Stimulated activated CD8-positive, alpha-beta memory T cell treated with anti-CD3 and anti-CD28 coated beads, Interleukin-2, amount 100 ng/mL, for 1 hour (primary cell): ENCODE results near the gene CEPT1.
A peak's percentile ranks its signal among the peaks of the same experiment; 100 is the strongest.
"Not testable (repeated sequence)": the region's sequence is repeated elsewhere in the genome, so short reads cannot be mapped to it uniquely, and the experiment has no call there.

Experiments used
- DNase-seq, 2 donors: peaks; one replicate each; pipeline ENCODE4 v3.0.0-alpha.2; 2020; ENCODE audit warnings: low read depth in 2 of 2

CEPT1 gene

GRCh38 chr1:111139956-111140679 is at the start of gene CEPT1, which contains the start of gene DRAM2:
Gene CEPT1, plus strand, starts transcription at chr1:111140223. Its CDS starts 7,492 bp downstream, at chr1:111147715.
Gene DRAM2, minus strand, starts transcription at chr1:111140093. Its CDS starts 8,539 bp downstream, at chr1:111131554.
- DNase-seq, result peak; percentile 82 to 83

GRCh38 chr1:111095421-111095820 is 44.6 kb upstream of the CEPT1 start:
- DNase-seq, result not testable (repeated sequence)

GRCh38 chr1:111097356-111098099 is 42.5 kb upstream of the CEPT1 start:
- DNase-seq, result no peak

DNA sequence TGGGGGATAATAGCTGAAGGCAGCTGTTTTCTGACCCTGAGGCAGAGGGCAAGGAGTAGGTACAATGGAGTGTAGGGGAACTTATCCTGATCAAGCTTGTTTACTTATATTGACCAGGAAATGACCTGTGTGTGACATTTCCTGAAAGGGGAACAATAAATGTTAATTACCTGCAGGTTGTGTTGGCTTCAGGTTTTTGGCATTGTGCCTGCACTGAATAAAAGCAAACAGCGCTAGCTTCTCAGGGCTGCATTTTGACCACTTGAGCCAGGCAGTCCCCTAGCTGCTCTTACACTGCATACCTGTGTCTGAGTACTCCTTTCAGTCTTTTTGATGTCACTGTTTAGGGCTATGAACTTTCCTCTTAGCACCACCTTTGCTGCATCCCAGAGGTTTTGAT is 40.7 kb upstream of the CEPT1 start:
- no peak for DNase-seq

DNA sequence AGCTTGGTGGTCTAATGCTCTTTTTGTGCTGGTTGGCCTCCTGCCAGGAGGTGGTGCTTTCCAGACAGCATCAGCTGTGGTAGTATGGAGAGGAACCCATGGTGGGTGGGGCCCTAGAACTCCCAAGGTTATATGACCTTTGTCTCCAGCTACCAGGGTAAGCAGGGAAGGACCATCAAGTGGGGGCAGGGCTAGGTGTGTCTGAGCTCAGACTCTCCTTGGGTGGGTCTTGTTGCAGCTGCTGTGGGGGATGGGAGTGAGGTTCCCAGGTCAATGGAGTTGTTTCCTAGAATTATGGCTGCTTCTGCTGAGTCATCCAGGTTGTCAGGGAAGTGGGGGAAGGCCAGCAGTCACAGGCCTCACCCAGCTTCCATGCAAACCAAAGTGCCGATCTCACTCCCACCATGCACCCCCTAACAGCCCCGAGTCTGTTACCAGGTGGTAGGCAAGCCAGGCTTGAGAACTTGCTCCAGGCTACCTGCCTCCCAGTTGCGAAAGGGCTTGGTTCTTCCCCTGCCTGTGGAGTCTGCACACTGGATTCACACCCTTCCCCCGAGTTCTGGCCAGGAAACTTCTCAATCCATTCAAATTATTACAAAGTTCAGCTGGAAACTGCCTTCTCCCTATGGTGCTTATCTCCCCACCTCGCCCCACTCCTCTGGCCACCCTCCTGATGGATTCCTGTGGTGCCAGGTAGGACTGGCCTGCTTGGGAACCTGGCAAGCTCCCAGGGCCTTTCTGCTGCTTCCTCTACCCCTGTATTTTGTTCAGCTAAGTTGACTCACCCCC is 38.0 kb upstream of the CEPT1 start:
- no peak for DNase-seq

DNA sequence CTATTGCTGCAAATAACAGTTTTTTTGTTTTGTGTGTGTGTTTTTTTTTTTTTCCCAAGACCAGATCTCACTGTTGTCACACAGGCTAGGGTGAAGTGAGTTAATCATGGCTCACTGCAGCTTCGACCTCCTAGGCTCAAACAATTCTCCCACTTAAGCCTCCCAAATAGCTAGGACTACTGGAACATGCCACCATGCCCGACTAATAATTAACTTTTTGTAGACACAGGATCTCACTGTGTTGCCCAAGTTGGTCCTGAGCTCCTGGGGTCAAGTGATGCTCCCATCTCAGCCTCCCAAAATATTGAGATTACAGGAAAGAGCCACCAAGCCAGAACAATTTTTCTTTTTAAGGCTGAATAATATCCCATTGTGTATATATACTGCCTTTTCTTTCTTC is 35.0 kb upstream of the CEPT1 start:
- DNase-seq, result no peak

DNA sequence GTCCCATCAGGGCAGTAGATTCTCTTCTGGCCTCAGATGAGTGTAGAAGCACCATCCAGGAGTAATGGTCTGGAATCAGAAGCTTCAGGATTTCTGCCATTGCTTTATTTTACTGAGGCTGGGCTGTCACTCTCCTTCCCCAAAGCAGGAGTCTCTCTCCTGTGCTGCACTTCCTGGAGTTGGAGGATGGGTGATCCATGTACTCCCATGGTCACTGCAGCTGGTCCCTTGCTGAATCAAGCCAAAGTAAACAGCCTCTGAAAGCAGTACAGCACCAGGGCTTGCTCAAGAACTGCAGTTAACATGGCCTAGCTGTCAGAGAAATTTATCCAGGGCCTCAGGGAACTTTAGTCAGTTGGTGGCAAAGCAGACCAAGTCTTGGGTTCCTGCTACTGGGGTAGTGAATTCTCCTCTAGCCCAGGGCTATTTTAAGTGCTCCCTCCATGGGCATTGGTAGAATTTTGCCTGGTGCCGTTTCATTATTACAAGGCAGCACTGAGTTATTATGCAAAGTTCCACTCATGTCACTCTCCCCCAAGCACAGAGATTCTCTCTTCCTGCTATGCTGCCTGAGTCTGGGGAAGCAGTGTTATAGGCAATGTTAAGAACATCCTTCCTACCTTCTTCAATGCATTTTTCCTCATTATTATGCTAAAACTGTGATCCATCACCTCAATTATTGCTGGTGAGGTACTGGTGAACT is 29.7 kb upstream of the CEPT1 start:
- DNase-seq, result no peak

DNA sequence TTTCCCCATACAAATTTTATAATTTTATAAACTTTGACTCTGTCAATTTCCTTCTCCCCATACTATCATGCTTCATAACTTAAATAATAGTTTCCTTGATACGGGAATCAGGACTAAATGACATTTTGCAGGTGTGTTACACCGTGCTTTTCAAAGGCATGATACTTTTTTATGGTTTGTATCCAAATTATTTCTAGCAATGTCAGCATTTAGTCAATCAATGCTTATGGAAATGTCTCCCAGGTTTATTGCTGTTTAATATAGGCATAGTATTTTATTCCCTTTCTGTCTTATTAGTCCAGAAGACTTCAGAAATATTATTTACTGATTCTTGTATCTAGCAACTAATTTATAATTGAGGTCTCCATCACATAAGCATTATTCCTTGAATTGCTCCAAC is 23.5 kb upstream of the CEPT1 start:
- no peak for DNase-seq

GRCh38 chr1:111126354-111126753 is 13.7 kb upstream of the CEPT1 start:
- no peak for DNase-seq

DNA sequence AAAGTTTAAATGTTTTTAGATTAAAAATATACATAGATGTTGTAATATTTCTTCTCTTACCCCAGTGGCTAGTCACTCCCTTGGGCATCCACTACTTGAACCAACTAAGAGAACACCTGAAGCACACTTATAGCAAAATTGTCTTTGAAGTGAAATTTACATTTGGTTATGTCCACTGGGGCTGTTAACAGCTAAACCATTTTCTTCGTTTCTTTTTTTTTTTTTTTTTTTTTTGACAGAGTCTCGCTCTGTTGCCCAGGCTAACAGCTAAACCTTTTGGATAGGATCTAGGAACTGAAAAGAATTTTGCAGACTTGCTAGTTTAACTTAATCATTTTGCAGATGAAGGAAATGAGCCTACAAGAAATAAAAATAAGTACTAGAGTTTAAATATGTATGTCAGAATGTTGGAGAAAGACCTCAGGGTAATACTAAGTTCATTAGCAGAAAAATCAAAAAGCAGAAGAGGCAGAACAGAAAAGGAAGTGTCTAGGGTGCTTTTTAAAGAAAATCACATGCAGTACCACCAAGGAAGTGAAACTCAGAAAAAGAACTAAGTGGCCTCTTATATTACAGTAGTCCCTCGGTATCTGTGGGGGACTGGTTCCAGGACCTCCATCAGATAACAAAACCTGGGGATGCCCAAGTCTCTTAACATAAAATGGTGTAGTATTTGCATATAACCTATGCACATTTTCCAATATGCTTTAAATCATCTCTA is 11.9 kb upstream of the CEPT1 start:
- DNase-seq, result no peak

DNA sequence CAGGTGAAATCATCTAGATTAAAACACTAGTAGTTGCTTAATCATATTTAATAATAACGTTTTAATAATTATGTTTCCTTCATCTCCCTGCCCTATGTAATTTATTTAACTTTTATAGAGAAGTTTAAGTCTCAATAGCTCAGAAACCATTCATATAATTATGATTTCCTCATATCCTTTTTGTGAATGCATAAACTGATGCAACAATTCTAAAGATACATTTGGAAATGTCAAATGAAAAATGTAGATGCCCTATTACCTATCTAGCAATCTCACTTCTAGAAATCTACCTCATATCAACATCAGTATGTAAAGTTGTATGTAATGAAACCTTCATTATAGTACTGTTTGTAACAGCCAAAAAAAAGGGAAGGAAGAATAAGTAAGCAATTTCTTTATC is 10.6 kb upstream of the CEPT1 start:
- no peak for DNase-seq

DNA sequence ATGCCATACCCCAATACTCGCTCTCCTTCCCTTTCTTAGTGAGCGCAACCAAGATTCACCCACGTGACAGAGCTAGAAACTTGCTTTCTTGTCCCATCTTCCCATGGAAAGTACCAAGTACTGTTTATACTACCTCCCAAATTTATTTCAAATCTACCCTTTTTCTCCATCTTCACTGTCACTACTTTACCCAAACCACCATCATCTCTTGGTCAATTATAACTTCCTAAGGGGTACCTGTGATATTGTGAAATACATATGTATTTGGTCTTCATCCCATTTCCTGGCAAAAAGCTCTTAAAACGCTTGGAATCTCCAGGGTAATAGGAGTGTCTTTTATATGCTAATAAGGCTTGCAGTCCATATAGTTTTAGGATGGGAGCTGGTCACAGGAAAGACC is 8.3 kb upstream of the CEPT1 start:
- no peak for DNase-seq

GRCh38 chr1:111133866-111134265 is 6.2 kb upstream of the CEPT1 start:
- no peak for DNase-seq

DNA sequence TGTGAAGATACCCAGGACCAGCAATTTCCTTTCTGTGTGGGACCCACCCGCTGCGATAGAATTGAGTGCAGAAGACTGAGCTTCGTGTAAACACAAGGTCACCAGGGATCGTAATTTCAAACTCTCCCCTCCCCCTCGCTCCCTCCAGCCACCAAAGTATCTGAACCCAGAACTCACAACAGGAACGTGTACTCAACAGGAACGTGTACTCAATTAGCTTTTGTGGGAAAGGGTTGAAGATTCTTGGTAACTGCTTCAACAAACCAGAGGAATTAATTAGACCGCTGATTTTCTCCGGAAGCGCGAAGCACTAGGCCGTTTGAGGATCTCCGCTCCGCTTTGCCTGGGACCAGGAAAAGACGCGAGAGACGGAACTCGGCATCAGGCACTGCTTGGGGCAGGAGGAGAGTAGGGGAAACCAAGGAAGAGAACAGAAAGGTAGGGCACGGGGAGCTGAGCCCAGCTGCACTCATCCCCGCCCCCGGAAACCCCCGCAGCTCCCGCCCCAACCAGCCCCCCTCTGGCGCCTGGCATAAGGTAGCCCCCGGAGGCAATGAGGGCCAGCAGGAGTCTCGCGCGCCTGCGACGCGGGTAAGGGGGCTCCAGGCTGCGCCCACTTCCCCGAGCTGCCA is 583 bp upstream of the CEPT1 start:
- peak; percentile 27 to 42 for DNase-seq

- no peak for DNase-seq
These were observed 601 bp downstream of the CEPT1 start for GRCh38 chr1:111140680-111140967.

DNA sequence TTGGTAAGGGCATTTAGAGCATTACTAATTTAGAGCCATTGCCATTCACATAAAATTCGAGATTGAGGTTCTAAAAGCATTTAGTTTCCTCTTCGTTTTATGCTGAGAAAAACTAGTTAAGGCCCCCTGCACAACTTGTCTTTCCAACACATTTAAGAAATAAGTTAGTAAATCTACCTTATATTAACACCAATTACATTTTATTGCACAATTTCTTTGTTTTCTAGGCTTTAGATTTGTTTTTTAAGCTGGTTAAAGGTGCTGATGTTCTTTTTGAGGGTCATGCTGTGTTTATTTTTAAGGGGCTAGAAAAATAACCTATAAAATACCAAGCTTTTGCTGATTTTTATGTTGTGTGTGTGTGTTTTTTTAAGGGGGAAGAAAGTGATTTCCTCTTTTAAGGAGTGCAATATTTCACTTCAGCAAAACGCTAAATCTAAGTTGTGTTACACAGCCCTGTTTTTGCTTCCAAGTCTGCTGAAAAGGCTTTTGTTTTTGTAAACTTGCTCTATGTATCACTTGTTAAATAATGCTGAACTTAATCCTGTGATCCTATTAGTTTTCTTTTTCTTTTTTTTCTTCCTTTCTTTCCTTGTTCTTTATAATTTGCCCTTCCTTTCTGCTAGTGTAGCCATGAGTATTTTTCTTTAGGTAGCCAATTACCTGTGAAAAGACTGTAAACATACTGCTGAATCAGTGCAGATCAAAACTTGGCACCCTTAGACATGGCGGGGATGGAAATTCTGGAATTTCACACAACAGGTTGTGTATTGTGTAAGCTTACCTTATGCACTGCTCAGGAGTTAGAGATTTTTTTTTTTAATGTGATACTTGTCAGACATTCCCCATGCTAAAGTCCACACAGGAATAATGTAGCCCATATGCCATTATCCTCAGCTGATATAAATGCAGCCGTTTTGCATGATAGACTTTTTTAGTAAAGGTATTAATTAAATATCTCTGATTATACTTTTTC is 1.5 kb downstream of the CEPT1 start:
- no peak for DNase-seq

- DNase-seq, result no peak
These were observed 2.4 kb downstream of the CEPT1 start for GRCh38 chr1:111142356-111142975.

DNA sequence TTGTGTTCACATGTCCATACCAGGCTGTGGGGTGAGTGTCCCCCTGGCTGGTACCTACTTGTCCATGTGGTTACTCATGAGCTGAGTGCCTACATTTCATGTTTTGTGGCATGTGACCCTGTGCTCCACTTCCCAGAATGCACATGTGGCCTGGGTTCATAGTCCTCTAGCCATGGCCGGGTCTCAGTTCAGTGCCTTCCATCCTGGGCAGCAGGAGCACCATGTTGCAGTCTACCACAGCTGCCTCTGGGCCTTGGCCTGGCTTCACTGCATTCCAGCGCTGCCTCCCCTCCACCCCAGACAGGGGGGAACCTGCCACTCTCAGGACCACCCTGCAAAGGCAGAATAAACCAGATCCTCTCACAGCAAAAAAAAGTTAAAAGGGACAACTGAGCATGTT is 5.5 kb downstream of the CEPT1 start:
- no peak for DNase-seq
